Choroid plexus epithelial cell (primary cell): ENCODE data around the gene CNIH3.

Experiments used
- DNase-seq: peaks from one replicate; pipeline ENCODE4 v3.0.0-alpha.2; 2010; ENCODE audit warnings: low read depth
- H3K4me3 ChIP-seq: 2 replicates; pipeline ENCODE4 v1.5.1; 2011; ENCODE audit warnings: low read depth, mild to moderate bottlenecking, control low read depth, low read length, moderate library complexity
- CTCF ChIP-seq: conservative IDR thresholded peaks from 2 replicates; pipeline ENCODE4 v1.5.1; 2011; ENCODE audit warnings: low read depth, mild to moderate bottlenecking, control low read depth, inconsistent platforms, low read length, moderate library complexity

Gene CNIH3

GRCh38 chr1:224777180-224777579, 161.1 kb downstream of the CNIH3 start:
- no peak overlapping the region for H3K4me3 ChIP-seq
- TF ChIP-seq CTCF = no peak
- DNase-seq = no peak

- no peak for DNase-seq
- TF ChIP-seq CTCF = no peak
- H3K4me3 ChIP-seq = no peak overlapping the region
Observed at GRCh38 chr1:224779536-224779935, 163.4 kb downstream of the CNIH3 start.

GRCh38 chr1:224780736-224781135, 164.6 kb downstream of the CNIH3 start:
- no peak for DNase-seq
- no peak for TF ChIP-seq CTCF
- no peak overlapping the region for H3K4me3 ChIP-seq

- DNase-seq = no peak
- TF ChIP-seq CTCF = no peak
- H3K4me3 ChIP-seq = no peak overlapping the region
Observed at GRCh38 chr1:224781800-224782199, 165.7 kb downstream of the CNIH3 start.

GRCh38 chr1:224782281-224783000, 166.3 kb downstream of the CNIH3 start:
- no peak for TF ChIP-seq CTCF
- no peak overlapping the region for H3K4me3 ChIP-seq
- no peak for DNase-seq

- TF ChIP-seq CTCF = no peak
- no peak overlapping the region for H3K4me3 ChIP-seq
- DNase-seq = no peak
Observed at GRCh38 chr1:224783006-224783651, 167.0 kb downstream of the CNIH3 start.
